C4-2B (cell line): ENCODE measurements around the gene DCDC2.
"Not testable (repeated sequence)": the region's sequence is repeated elsewhere in the genome, so short reads cannot be mapped to it uniquely, and the experiment has no call there.

Source experiments
- CTCF ChIP-seq: fragments of 450-650 bp; conservative IDR thresholded peaks from 2 replicates; pipeline ENCODE4 v1.5.1; 2017; ENCODE audit warnings: mild to moderate bottlenecking
- ZFX ChIP-seq: fragments of 450-650 bp; IDR thresholded peaks from 2 replicates; pipeline ENCODE4 v1.6.1; 2017

GRCh38 chr6:24311775-24312174, 46.1 kb downstream of the DCDC2 start:
- TF ChIP-seq CTCF, ZFX: not testable (repeated sequence)
